IMR-90 (cell line): ENCODE data around the gene ADRA2B. TPM values are rescaled to one million over a fixed set of nuclear protein-coding genes. Genes with fewer than 3 reads are reported as not detected.

ENCODE experiments used
- ATAC-seq: fragments of 200-7000 bp; cut with Tn5 transposase; 2 replicates; pipeline ENCODE4 v1.9.1; 2020; ENCODE audit warnings: low read depth, mild to moderate bottlenecking, moderate library complexity
- BruUV-seq: library from RNA; stranded (reverse); fragments of 400-500 nt; replicated peaks from 2 replicates; lab custom pipeline; 2021; lab: Mats Ljungman, UMichigan
- CTCF ChIA-PET: fragments of 300-600 bp; formaldehyde crosslinking; extraction: SDS; loops from one replicate; lab custom pipeline; 2021; ENCODE audit warnings: antibody characterized with exemption; lab: Yijun Ruan, JAX
- POLR2A ChIA-PET: fragments of 300-600 bp; sonication (Branson Sonifier 250); formaldehyde crosslinking; loops from one replicate; lab custom pipeline; 2022; ENCODE audit warnings: antibody characterized with exemption; ENCODE audit not compliant: unreplicated experiment; lab: Charles Lee
- DNase-seq: peaks from one replicate; pipeline ENCODE4 v3.0.0; 2013
- H2AFZ ChIP-seq: replicated peaks from 2 replicates; pipeline ENCODE3; 2013; ENCODE audit warnings: low read length, mild to moderate bottlenecking; ENCODE audit not compliant: poor library complexity
- H2AK5ac ChIP-seq: 2 replicates; pipeline ENCODE4 v1.6.1; 2013; ENCODE audit warnings: low read depth, low read length, inconsistent platforms
- H2AK9ac ChIP-seq: replicated peaks from 2 replicates; pipeline ENCODE3; 2013; ENCODE audit warnings: mild to moderate bottlenecking, low read depth, low read length, moderate library complexity; ENCODE audit not compliant: poor library complexity
- H2BK120ac ChIP-seq: 2 replicates; pipeline ENCODE4 v1.6.1; 2013; ENCODE audit warnings: low read depth, low read length, inconsistent platforms
- H2BK15ac ChIP-seq: 3 replicates; pipeline ENCODE4 v1.6.1; 2013; ENCODE audit warnings: low read depth, low read length, inconsistent platforms
- H2BK20ac ChIP-seq: 2 replicates; pipeline ENCODE4 v1.6.1; 2013; ENCODE audit warnings: low read depth, mild to moderate bottlenecking, inconsistent platforms, low read length, moderate library complexity
- H2BK5ac ChIP-seq: 2 replicates; pipeline ENCODE4 v1.6.1; 2013; ENCODE audit warnings: mild to moderate bottlenecking, low read depth, low read length, inconsistent platforms; ENCODE audit not compliant: poor library complexity, severe bottlenecking
- H3K14ac ChIP-seq: replicated peaks from 2 replicates; pipeline ENCODE4 v1.6.1; 2013; ENCODE audit warnings: low read depth, low read length, inconsistent platforms
- H3K18ac ChIP-seq: 2 replicates; pipeline ENCODE4 v1.6.1; 2013; ENCODE audit warnings: low read depth, low read length, control low read depth
- H3K23ac ChIP-seq: 2 replicates; pipeline ENCODE4 v1.6.1; 2013; ENCODE audit warnings: low read depth, low read length, inconsistent platforms
- H3K27ac ChIP-seq: 2 replicates; pipeline ENCODE4 v1.5.1; 2013; ENCODE audit warnings: mild to moderate bottlenecking, control low read depth, low read length; ENCODE audit not compliant: insufficient read depth
- H3K27me3 ChIP-seq: 2 replicates; pipeline ENCODE4 v1.6.1; 2013; ENCODE audit warnings: low read length; ENCODE audit not compliant: control insufficient read depth, insufficient read depth
- H3K36me3 ChIP-seq: 2 replicates; pipeline ENCODE4 v1.6.1; 2013; ENCODE audit warnings: low read length, mixed read lengths; ENCODE audit not compliant: control insufficient read depth, insufficient read depth
- H3K4ac ChIP-seq: 2 replicates; pipeline ENCODE4 v1.6.1; 2013; ENCODE audit warnings: low read depth, low read length, inconsistent platforms
- H3K4me1 ChIP-seq: 2 replicates; pipeline ENCODE4 v1.6.1; 2013; ENCODE audit warnings: low read length, mixed read lengths; ENCODE audit not compliant: control insufficient read depth, insufficient read depth
- H3K4me2 ChIP-seq: 2 replicates; pipeline ENCODE4 v1.6.1; 2013; ENCODE audit warnings: low read depth, mild to moderate bottlenecking, control low read depth, low read length, moderate library complexity
- H3K4me3 ChIP-seq: 2 replicates; pipeline ENCODE4 v1.5.1; 2013; ENCODE audit warnings: low read depth, mild to moderate bottlenecking, control low read depth, low read length, moderate library complexity; ENCODE audit not compliant: insufficient read depth
- H3K56ac ChIP-seq: 2 replicates; pipeline ENCODE4 v1.6.1; 2013; ENCODE audit warnings: low read length, inconsistent platforms; ENCODE audit not compliant: insufficient read depth; ENCODE audit errors: extremely low read depth
- H3K79me1 ChIP-seq, 2 experiments: 2 replicates each; pipeline ENCODE4 v1.6.1; 2013; ENCODE audit warnings: low read length in 2 of 2, inconsistent platforms in 1 of 2, low read depth in 1 of 2
- H3K9ac ChIP-seq: 2 replicates; pipeline ENCODE4 v1.6.1; 2013; ENCODE audit warnings: low read depth, low read length, control low read depth
- H3K9me1 ChIP-seq: 2 replicates; pipeline ENCODE4 v1.6.1; 2013; ENCODE audit warnings: low read length, inconsistent platforms; ENCODE audit not compliant: insufficient read depth
- H3K9me3 ChIP-seq: 2 replicates; pipeline ENCODE4 v1.6.1; 2013; ENCODE audit warnings: low read length; ENCODE audit not compliant: control insufficient read depth, insufficient read depth
- H4K20me1 ChIP-seq: 2 replicates; pipeline ENCODE4 v1.6.1; 2013; ENCODE audit warnings: low read length, inconsistent platforms; ENCODE audit not compliant: insufficient read depth
- H4K5ac ChIP-seq: 2 replicates; pipeline ENCODE4 v1.6.1; 2013; ENCODE audit warnings: mild to moderate bottlenecking, low read depth, low read length, control low read depth
- H4K8ac ChIP-seq, 2 experiments: 2 replicates each; pipeline ENCODE4 v1.6.1; 2013; ENCODE audit warnings: low read depth in 2 of 2, low read length in 2 of 2, control low read depth in 1 of 2, inconsistent platforms in 1 of 2
- H4K91ac ChIP-seq: 2 replicates; pipeline ENCODE4 v1.6.1; 2013; ENCODE audit warnings: low read depth, low read length, inconsistent platforms; ENCODE audit not compliant: insufficient read depth
- CEBPB ChIP-seq: IDR thresholded peaks from 2 replicates; pipeline ENCODE4 v1.6.1; 2012; ENCODE audit warnings: low read depth, low read length, improper control_type of control experiment
- CHD1 ChIP-seq: IDR thresholded peaks from 2 replicates; pipeline ENCODE4 v1.6.1; 2012; ENCODE audit warnings: low read depth, low read length, improper control_type of control experiment
- CTCF ChIP-seq: conservative IDR thresholded peaks from 2 replicates; pipeline ENCODE4 v1.5.1; 2012; ENCODE audit warnings: mild to moderate bottlenecking, low read depth, low read length, improper control_type of control experiment
- FOS ChIP-seq: fragments of 150-350 bp; IDR thresholded peaks from 2 replicates; pipeline ENCODE4 v1.6.1; 2016; ENCODE audit warnings: low read depth, low read length
- MAZ ChIP-seq: IDR thresholded peaks from 2 replicates; pipeline ENCODE4 v1.6.1; 2012; ENCODE audit warnings: low read depth, mild to moderate bottlenecking, low read length, improper control_type of control experiment, moderate library complexity, borderline replicate concordance
- NFE2L2 ChIP-seq: fragments of 150-350 bp; IDR thresholded peaks from 2 replicates; pipeline ENCODE4 v1.6.1; 2016; ENCODE audit warnings: low read depth, mild to moderate bottlenecking, low read length
- POLR2A ChIP-seq: IDR thresholded peaks from 2 replicates; pipeline ENCODE4 v1.6.1; 2012; ENCODE audit warnings: mild to moderate bottlenecking, low read depth, low read length
- RCOR1 ChIP-seq: IDR thresholded peaks from 2 replicates; pipeline ENCODE4 v1.6.1; 2012; ENCODE audit warnings: mild to moderate bottlenecking, low read length, improper control_type of control experiment; ENCODE audit not compliant: insufficient replicate concordance
- RFX5 ChIP-seq: IDR thresholded peaks from 2 replicates; pipeline ENCODE4 v1.8.0; 2012; ENCODE audit warnings: low read depth, mild to moderate bottlenecking, low read length, moderate library complexity
- USF2 ChIP-seq: fragments of 150-350 bp; IDR thresholded peaks from 2 replicates; pipeline ENCODE4 v1.6.1; 2017; ENCODE audit warnings: mild to moderate bottlenecking, antibody characterized with exemption, low read length, low read depth
- WGBS, 2 experiments: methylation state at CpG; one replicate each; pipeline versions ENCODE4 v1.1.5 to v1.1.7; 2013; ENCODE audit warnings: missing lambda C conversion rate in 2 of 2; ENCODE audit not compliant: insufficient read length in 1 of 2; ENCODE audit errors: extremely low coverage in 2 of 2; 5-methylcytosine and 5-hydroxymethylcytosine counted together
- dilution Hi-C: fragments of 300-500 bp; cut with HindIII; formaldehyde crosslinking; loops from one replicate; pipeline ENCODE4 v1.14.3; 2018; ENCODE audit warnings: low sequenced_read_pairs; ENCODE audit not compliant: unreplicated experiment
- in situ Hi-C: fragments of 300-500 bp; cut with MboI; formaldehyde crosslinking; loops from 3 replicates; pipeline ENCODE4 v1.14.3; 2019; ENCODE audit warnings: low sequenced_read_pairs, inconsistent platforms, mixed read lengths
- intact Hi-C: fragments of 100-400 bp; cut with micrococcal nuclease; formaldehyde crosslinking; loops from 2 replicates; pipeline ENCODE4 v1.10.0; 2022
- polyA plus RNA-seq, 3 experiments: library from polyadenylated mRNA; depleted of rRNA; stranded (reverse); fragments of >200 nt; gene quantifications; 2 replicates each; pipeline ENCODE4 v1.2.3, GENCODE V29; 2012; ENCODE audit warnings: low replicate concordance in 1 of 3
- total RNA-seq: library from RNA; depleted of rRNA; stranded (reverse); fragments of >200 nt; gene quantifications from 2 replicates; pipeline ENCODE4 v1.2.3, GENCODE V29; 2012

Gene ADRA2B
- total and polyA plus RNA-seq, 2 of the 4 experiments (the other 2 are of a cell fraction), result not detected

DNA sequence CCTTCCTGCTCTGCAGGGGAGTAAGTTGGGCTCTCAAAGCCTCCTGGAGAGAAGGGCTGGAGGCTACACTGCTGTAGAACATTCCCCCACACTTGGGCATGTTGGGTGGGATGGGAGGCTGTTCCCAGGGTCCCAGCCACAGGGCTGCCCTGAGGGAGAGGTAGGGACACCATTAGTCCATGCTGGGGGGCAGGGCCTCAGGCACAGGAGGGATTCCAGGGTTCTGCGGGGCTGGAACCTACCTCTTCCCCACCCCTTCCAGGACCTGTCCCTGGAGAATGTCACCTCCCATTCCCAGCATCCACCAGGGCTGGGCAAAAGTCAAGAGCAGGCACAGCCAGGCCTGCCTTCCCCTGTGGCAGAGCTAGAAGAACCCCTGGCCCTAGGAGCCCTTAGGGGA, 6.9 kb upstream of the ADRA2B start:
- no peak overlapping the region for H4K8ac ChIP-seq
- no peak overlapping the region for H3K4me2 ChIP-seq
- no peak overlapping the region for H3K23ac ChIP-seq
- no peak overlapping the region for H3K4me3 ChIP-seq
- no peaks in the 10 kb centered on the region for H3K4me1 ChIP-seq
- H2BK15ac ChIP-seq, result no peak overlapping the region
- TF ChIP-seq RFX5 (no peak), MAZ (no peak), CEBPB (no peak), NFE2L2 (no peak), CHD1 (no peak), CTCF (no peak), RCOR1 (no peak), FOS (no peak), POLR2A (no peak), USF2 (no peak)
- DNase-seq, result no peak
- no peaks in the 10 kb centered on the region for H3K79me1 ChIP-seq
- H3K9me1 ChIP-seq, result no peaks in the 10 kb centered on the region
- peaks cover 70% of the 10 kb centered on the region for H3K27me3 ChIP-seq
- BruUV-seq, result no TSS peak
- no peaks in the 10 kb centered on the region for H3K36me3 ChIP-seq
- H3K9me3 ChIP-seq, result no peaks in the 10 kb centered on the region; the same call in 1 of the 2 replicates
- ChIA-PET CTCF (no interaction called here), POLR2A (interaction anchor here (0.5 kb wide), 1 partner anchor 414 kb away, joined by 3 read pairs; no protein-coding TSS in a partner anchor)
- no peak overlapping the region for H4K91ac ChIP-seq
- ATAC-seq, result no peak
- H2BK5ac ChIP-seq, result no peak overlapping the region
- in situ Hi-C loops (loop anchor here (25.0 kb wide), 1 partner anchor 111 kb away; no protein-coding TSS in a partner anchor), dilution Hi-C loops (no loop called here), intact Hi-C loops (no loop called here)
- no peak overlapping the region for H3K9ac ChIP-seq
- H2BK120ac ChIP-seq, result no peak overlapping the region
- no peak overlapping the region for H3K27ac ChIP-seq
- no peak overlapping the region for H2AFZ ChIP-seq
- 0 out of 2 replicates have a peak, but pooled peaks cover 2% of the 10 kb centered on the region for H4K20me1 ChIP-seq
- no peak overlapping the region for H3K56ac ChIP-seq
- no peak overlapping the region for H2AK5ac ChIP-seq
- WGBS, 2 experiments, result no CpG with 5 or more reads among the region's 1 CpG
- H3K14ac ChIP-seq, result no peak overlapping the region
- no peak overlapping the region for H3K18ac ChIP-seq
- no peak overlapping the region for H4K5ac ChIP-seq
- no peak overlapping the region for H2AK9ac ChIP-seq
- no peak overlapping the region for H3K4ac ChIP-seq
- no peak overlapping the region for H2BK20ac ChIP-seq
